OCI-LY7 (cell line): ENCODE data around the gene TXNDC17. TPM values are rescaled to one million over a fixed set of nuclear protein-coding genes. Genes with fewer than 3 reads are reported as not detected.

ENCODE experiments used
- BruUV-seq: library from RNA; stranded (reverse); fragments of 400-500 nt; replicated peaks from 2 replicates; lab custom pipeline; 2021; lab: Mats Ljungman, UMichigan
- CTCF ChIA-PET: fragments of 300-600 bp; sonication (Branson Sonifier 250); formaldehyde crosslinking; loops from one replicate; lab custom pipeline; 2022; ENCODE audit warnings: antibody characterized with exemption; ENCODE audit not compliant: unreplicated experiment; lab: Charles Lee
- POLR2A ChIA-PET: fragments of 300-600 bp; sonication (Branson Sonifier 250); formaldehyde crosslinking; loops from one replicate; lab custom pipeline; 2022; ENCODE audit warnings: antibody characterized with exemption; lab: Charles Lee
- DNase-seq: peaks from one replicate; pipeline ENCODE4 v3.0.0-alpha.2; 2015; ENCODE audit warnings: low spot score
- H2AFZ ChIP-seq: fragments of 200-600 bp; sonication (generic), shearing (Covaris generic); 2 replicates; pipeline ENCODE4 v1.6.1; 2014; ENCODE audit warnings: mild to moderate bottlenecking, antibody characterized with exemption, low read length, moderate library complexity
- H3K27ac ChIP-seq: fragments of 200-600 bp; sonication (generic); 2 replicates; pipeline ENCODE4 v1.5.1; 2014; ENCODE audit warnings: mixed run types, low read depth, mild to moderate bottlenecking, moderate library complexity, low read length, inconsistent platforms; ENCODE audit not compliant: poor library complexity, severe bottlenecking
- H3K36me3 ChIP-seq: fragments of 200-600 bp; sonication (generic); 2 replicates; pipeline ENCODE4 v1.6.1; 2014; ENCODE audit warnings: mild to moderate bottlenecking, antibody characterized with exemption, low read length, moderate library complexity, mixed read lengths; ENCODE audit not compliant: insufficient read depth
- H3K4me1 ChIP-seq: fragments of 200-600 bp; sonication (generic); 2 replicates; pipeline ENCODE4 v1.5.1; 2014; ENCODE audit warnings: mild to moderate bottlenecking, low read length; ENCODE audit not compliant: insufficient read depth, poor library complexity, severe bottlenecking
- H3K4me2 ChIP-seq: fragments of 200-600 bp; sonication (generic); 2 replicates; pipeline ENCODE4 v1.6.1; 2014; ENCODE audit warnings: mild to moderate bottlenecking, low read length
- H3K4me3 ChIP-seq: fragments of 200-600 bp; sonication (generic); 2 replicates; pipeline ENCODE4 v1.5.1; 2014; ENCODE audit warnings: mild to moderate bottlenecking, low read depth, low read length; ENCODE audit not compliant: poor library complexity, severe bottlenecking
- H3K79me2 ChIP-seq: fragments of 200-600 bp; sonication (generic); 2 replicates; pipeline ENCODE4 v1.6.1; 2016; ENCODE audit warnings: low read depth, mild to moderate bottlenecking, low read length, moderate library complexity, mixed read lengths; ENCODE audit not compliant: insufficient read depth
- H3K9me2 ChIP-seq: fragments of 200-600 bp; sonication (generic); 2 replicates; pipeline ENCODE4 v1.6.1; 2016; ENCODE audit warnings: mild to moderate bottlenecking, low read length, mixed read lengths; ENCODE audit not compliant: insufficient read depth
- H3K9me3 ChIP-seq: fragments of 200-600 bp; sonication (generic); 2 replicates; pipeline ENCODE4 v1.6.1; 2014; ENCODE audit warnings: mild to moderate bottlenecking, mixed run types, low read length, mixed read lengths
- H4K20me1 ChIP-seq: fragments of 200-600 bp; sonication (generic); 2 replicates; pipeline ENCODE4 v1.6.1; 2014; ENCODE audit warnings: mild to moderate bottlenecking, antibody characterized with exemption, low read length, moderate library complexity, mixed read lengths; ENCODE audit not compliant: insufficient read depth
- CTCF ChIP-seq: fragments of 200-600 bp; sonication (generic); conservative IDR thresholded peaks from 2 replicates; pipeline ENCODE4 v1.5.1; 2014; ENCODE audit warnings: mild to moderate bottlenecking, antibody characterized with exemption, low read length, moderate library complexity, mixed read lengths
- EZH2phosphoT487 ChIP-seq: fragments of 200-600 bp; sonication (generic); IDR thresholded peaks from 2 replicates; pipeline ENCODE4 v1.6.1; 2018; ENCODE audit warnings: low read depth, borderline replicate concordance, mild to moderate bottlenecking, mixed run types, antibody characterized with exemption, low read length, moderate library complexity, mixed read lengths
- intact Hi-C: fragments of 100-400 bp; cut with micrococcal nuclease; formaldehyde crosslinking; loops from one replicate; pipeline ENCODE4 v1.10.0; 2022; ENCODE audit not compliant: unreplicated experiment
- total RNA-seq, 2 experiments: library from RNA; depleted of rRNA in 1 of 2; stranded (reverse); fragments of >200 nt in 1 of 2; shearing (Covaris generic) in 1 of 2; gene quantifications; 2 replicates each; pipeline ENCODE4 v1.2.3, GENCODE V29; 2014 to 2022

The TXNDC17 gene
- total RNA-seq, 2 experiments from 2014 or later, result 63.7 to 81.4 TPM

- Histone ChIP-seq H3K9me3 (no peaks in the 10 kb centered on the region), H2AFZ (no peak overlapping the region), H3K4me1 (peaks cover 20% of the 10 kb centered on the region), H3K79me2 (peaks cover 27% of the 10 kb centered on the region; the same call in 1 of the 2 replicates), H3K27ac (peak overlapping the region; percentile 84), H4K20me1 (peaks cover 12% of the 10 kb centered on the region; the same call in 1 of the 2 replicates), H3K4me3 (peak overlapping the region; percentile 89), H3K36me3 (peaks cover 34% of the 10 kb centered on the region), H3K4me2 (peak overlapping the region; percentile 84), H3K9me2 (no peaks in the 10 kb centered on the region)
- no TSS peak for BruUV-seq
- ChIA-PET POLR2A (interaction anchor here (1.3 kb wide), 1 partner anchor 22 kb away, joined by 4 read pairs; no protein-coding TSS in a partner anchor), CTCF (no interaction called here)
- no peak for TF ChIP-seq EZH2phosphoT487
- no peak for TF ChIP-seq CTCF
- no peak for DNase-seq
- intact Hi-C loops, result no loop called here
These were observed 1.8 kb upstream of the TXNDC17 start for GRCh38 chr17:6639014-6639585.

DNA sequence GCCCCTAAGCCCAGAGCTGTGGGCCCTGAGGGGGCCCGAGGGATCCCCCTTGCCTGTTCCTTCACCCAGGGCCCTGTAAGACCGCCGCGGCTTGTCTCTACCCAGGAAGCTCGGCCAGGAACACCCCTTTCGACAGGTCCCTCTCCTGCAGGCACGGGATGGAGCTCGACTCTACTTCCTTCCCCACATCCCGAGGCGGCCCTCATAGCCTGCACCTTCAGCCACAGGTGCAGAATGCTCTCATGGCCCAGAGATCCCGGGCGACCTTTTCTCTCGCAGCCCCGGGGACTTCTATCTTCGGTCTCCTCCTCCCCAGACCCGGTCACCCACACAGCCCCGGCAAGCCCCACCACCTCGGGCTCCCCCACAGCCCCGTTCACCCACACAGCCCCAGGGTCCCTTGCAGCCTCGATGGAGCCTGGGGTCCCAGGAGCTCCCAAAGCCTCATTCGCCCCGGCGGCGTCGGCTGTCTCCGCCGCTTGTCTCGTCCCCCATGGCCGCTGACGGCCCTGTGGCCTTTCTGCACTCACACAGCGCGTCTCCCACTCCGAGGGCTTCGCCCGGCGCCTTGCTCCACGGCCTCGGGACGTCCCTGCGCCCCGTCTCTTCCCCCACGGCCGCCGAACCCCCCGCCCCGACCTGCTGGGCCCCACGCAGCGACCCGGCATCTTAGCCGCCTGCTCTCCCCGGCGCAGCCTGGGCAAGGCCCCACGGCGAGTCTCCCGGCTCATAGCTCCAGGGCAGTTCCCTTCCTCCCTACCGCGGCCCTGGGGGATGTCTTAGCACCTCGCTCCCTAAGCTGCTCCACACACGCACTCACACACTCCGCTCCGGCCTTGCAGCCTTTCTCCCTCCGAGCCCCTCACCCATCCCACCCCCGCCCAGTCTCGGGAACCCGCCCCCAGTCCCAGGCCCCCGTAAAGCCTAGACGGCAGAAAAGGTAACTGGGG lies 999 bp upstream of the TXNDC17 start:
- TF ChIP-seq EZH2phosphoT487, result no peak
- no peak for TF ChIP-seq CTCF
- peak overlapping the region; percentile 91; the same call in 1 of the 2 replicates for H2AFZ ChIP-seq
- POLR2A ChIA-PET, result interaction anchor here (1.3 kb wide), 1 partner anchor 21 kb away, joined by 4 read pairs; no protein-coding TSS in a partner anchor
- CTCF ChIA-PET, result no interaction called here
- H3K9me3 ChIP-seq, result no peaks in the 10 kb centered on the region
- peak overlapping the region; percentile 89 for H3K4me3 ChIP-seq
- H4K20me1 ChIP-seq, result peaks cover 17% of the 10 kb centered on the region; the same call in 1 of the 2 replicates
- intact Hi-C loops, result loop anchor here (1.0 kb wide), 1 partner anchor 11 kb away; the partner anchor contains the start of genes C17orf100 and MED31
- peak; percentile 53 for DNase-seq
- peak overlapping the region; percentile 84 for H3K27ac ChIP-seq
- BruUV-seq, result no TSS peak
- H3K4me1 ChIP-seq, result peaks cover 20% of the 10 kb centered on the region
- H3K4me2 ChIP-seq, result peak overlapping the region; percentile 84
- H3K36me3 ChIP-seq, result peaks cover 36% of the 10 kb centered on the region
- no peaks in the 10 kb centered on the region for H3K9me2 ChIP-seq
- peaks cover 27% of the 10 kb centered on the region; the same call in 1 of the 2 replicates for H3K79me2 ChIP-seq
